K562 (cell line): ENCODE measurements around the gene HCST. TPM values are rescaled to one million over a fixed set of nuclear protein-coding genes. Genes with fewer than 3 reads are reported as not detected.

ENCODE experiments used
- ATAC-seq: fragments of 200-7000 bp; cut with Tn5 transposase; 3 replicates; pipeline ENCODE4 v1.9.1; 2020; ENCODE audit warnings: moderate library complexity
- BruUV-seq: library from RNA; stranded (reverse); fragments of 400-500 nt; replicated peaks from 2 replicates; lab custom pipeline; 2021; lab: Mats Ljungman, UMichigan
- CTCF ChIA-PET: fragments of 300-600 bp; formaldehyde crosslinking; extraction: SDS; loops from one replicate; lab custom pipeline; 2021; ENCODE audit warnings: low intra/inter-chr PET ratio; lab: Yijun Ruan, JAX
- POLR2A ChIA-PET: fragments of 300-600, 350-650 bp; sonication (Branson Sonifier 250); formaldehyde crosslinking; extraction: SDS; loops from one replicate; lab custom pipeline; 2021; ENCODE audit warnings: antibody characterized with exemption, inconsistent platforms; lab: Yijun Ruan, JAX
- DNase-seq, 4 experiments: peaks; one replicate each; pipeline versions ENCODE4 v3.0.0 to v3.0.0-alpha.2; 2011 to 2018; ENCODE audit warnings: low spot score in 3 of 4, mixed read lengths in 3 of 4; ENCODE audit errors: extremely low read depth in 1 of 4
- FAIRE-seq: peaks from 2 replicates; lab custom pipeline; 2011; peaks lifted over from hg19 to GRCh38; lab: Jason Lieb, UNC
- H2AFZ ChIP-seq: 2 replicates; pipeline ENCODE4 v1.6.0; 2011; ENCODE audit warnings: low read depth, low read length, control low read depth, inconsistent platforms
- H3K27ac ChIP-seq: fragments of 200-600 bp; 3 replicates; pipeline ENCODE4 v1.8.0; 2011; ENCODE audit warnings: low read depth, mild to moderate bottlenecking, control low read depth, inconsistent platforms, low read length, moderate library complexity, mixed read lengths; ENCODE audit errors: extremely low read depth
- H3K27me3 ChIP-seq, 2 experiments: fragments of 300-600 bp in 1 of 2; 2 replicates in 1 of 2; 3 replicates in 1 of 2; pipeline versions ENCODE4 v1.6.0 to v1.8.0; 2011; ENCODE audit warnings: inconsistent platforms in 2 of 2, low read length in 2 of 2, mild to moderate bottlenecking in 1 of 2, mixed read lengths in 1 of 2, moderate library complexity in 1 of 2; ENCODE audit not compliant: control insufficient read depth in 2 of 2, insufficient read depth in 2 of 2
- H3K36me3 ChIP-seq: fragments of 300-600 bp; 3 replicates; pipeline ENCODE4 v1.8.0; 2011; ENCODE audit warnings: mild to moderate bottlenecking, low read length, inconsistent platforms; ENCODE audit not compliant: control insufficient read depth, insufficient read depth
- H3K4me1 ChIP-seq, 2 experiments: fragments of 200-600 bp in 1 of 2; replicated peaks in 1 of 2; 2 replicates in 1 of 2; 3 replicates in 1 of 2; pipeline versions ENCODE4 v1.5.1 to v1.8.0; 2011; ENCODE audit warnings: inconsistent platforms in 2 of 2, low read length in 2 of 2, mild to moderate bottlenecking in 1 of 2, mixed read lengths in 1 of 2, moderate library complexity in 1 of 2; ENCODE audit not compliant: control insufficient read depth in 2 of 2, insufficient read depth in 2 of 2
- H3K4me2 ChIP-seq: 2 replicates; pipeline ENCODE4 v1.6.1; 2011; ENCODE audit warnings: low read length, control low read depth, inconsistent platforms, mixed read lengths; ENCODE audit not compliant: insufficient read depth
- H3K4me3 ChIP-seq: fragments of 200-600 bp; sonication (generic), shearing (Covaris generic); 2 replicates; pipeline ENCODE4 v1.5.1; 2016; ENCODE audit warnings: control low read depth, inconsistent platforms
- H3K79me2 ChIP-seq: fragments of 200-600 bp; 3 replicates; pipeline ENCODE4 v1.8.0; 2011; ENCODE audit warnings: low read length, inconsistent platforms; ENCODE audit not compliant: control insufficient read depth, insufficient read depth
- H3K9ac ChIP-seq, 2 experiments: 2 replicates each; pipeline versions ENCODE4 v1.6.0 to v1.6.1; 2011; ENCODE audit warnings: low read depth in 2 of 2, low read length in 2 of 2, control low read depth in 1 of 2, inconsistent platforms in 1 of 2, mild to moderate bottlenecking in 1 of 2, mixed read lengths in 1 of 2; ENCODE audit not compliant: insufficient read depth in 1 of 2
- H3K9me1 ChIP-seq: one replicate; pipeline ENCODE4 v1.6.0; 2011; ENCODE audit warnings: inconsistent platforms, mild to moderate bottlenecking, low read length, moderate library complexity; ENCODE audit not compliant: control insufficient read depth, insufficient read depth
- H3K9me3 ChIP-seq: replicated peaks from 2 replicates; pipeline ENCODE4 v1.5.1; 2011; ENCODE audit warnings: low read depth, low read length, inconsistent platforms; ENCODE audit not compliant: control insufficient read depth, insufficient read depth
- H4K20me1 ChIP-seq: replicated peaks from 2 replicates; pipeline ENCODE4 v1.6.1; 2011; ENCODE audit warnings: low read length, inconsistent platforms, mixed read lengths; ENCODE audit not compliant: control insufficient read depth, insufficient read depth
- CBX8 ChIP-seq: fragments of 200-600 bp; sonication (generic); IDR thresholded peaks from 2 replicates; pipeline ENCODE4 v1.6.1; 2012; ENCODE audit warnings: borderline replicate concordance, mixed run types, low read depth, mild to moderate bottlenecking, moderate library complexity, mixed read lengths, low read length, control low read depth, inconsistent platforms; ENCODE audit not compliant: poor library complexity, severe bottlenecking; ENCODE audit errors: extremely low read depth
- EGR1 ChIP-seq: fragments of 450-650 bp; conservative IDR thresholded peaks from 2 replicates; pipeline ENCODE4 v1.6.1; 2017; ENCODE audit warnings: mild to moderate bottlenecking
- FUS ChIP-seq: fragments of 200-400 bp; formaldehyde crosslinking; optimal IDR thresholded peaks from 2 replicates; pipeline ENCODE3; 2017; ENCODE audit warnings: low read depth, low read length
- ZNF3 ChIP-seq: fragments of 250-450 bp; sonication (Bioruptor Pico); IDR thresholded peaks from 2 replicates; pipeline ENCODE4 v1.5.0; 2021; ENCODE audit warnings: mild to moderate bottlenecking, moderate library complexity
- WGBS: fragments of 100-300 bp; shearing (Covaris generic); methylation state at CpG from one replicate; pipeline ENCODE4 v1.1.6; 2016; ENCODE audit warnings: low coverage, mixed read lengths; ENCODE audit not compliant: insufficient coverage; ENCODE audit errors: missing lambda C conversion rate; 5-methylcytosine and 5-hydroxymethylcytosine counted together
- in situ Hi-C: fragments of 300-500 bp; cut with MboI; formaldehyde crosslinking; loops from 4 replicates; pipeline ENCODE4 v1.15.0; 2018; ENCODE audit warnings: inconsistent platforms, mixed read lengths
- intact Hi-C: fragments of 100-400 bp; cut with micrococcal nuclease; formaldehyde crosslinking; loops from 2 replicates; pipeline ENCODE4 v1.14.2; 2022
- polyA plus RNA-seq, 8 experiments: library from polyadenylated mRNA; depleted of rRNA in 4 of 8; stranded (reverse) in 5 of 8; unstranded in 3 of 8; fragments of >200 nt; fragmentation: Nextera tagmentation in 2 of 8; fragmentation: Illumina TruSeq in 1 of 8; extraction: Ambion mirVana in 2 of 8; extraction: Trizol in 1 of 8; gene quantifications; 2 replicates each; pipeline versions ENCODE4 v1.2.1 to v1.2.3, GENCODE V29; 2011 to 2014; ENCODE audit warnings: inconsistent platforms in 1 of 8, missing spikeins in 1 of 8
- total RNA-seq, 7 experiments: library from RNA; depleted of rRNA in 6 of 7; stranded (reverse); fragments of >200 nt in 6 of 7; fragmentation: Illumina TruSeq in 2 of 7; extraction: Trizol in 2 of 7; gene quantifications; 2 replicates each; pipeline versions ENCODE4 v1.2.1 to v1.2.3, GENCODE V29; 2011 to 2021; ENCODE audit warnings: low replicate concordance in 1 of 7
- TF ChIP-seq, protein P1 (sequence below): IDR thresholded peaks from 3 replicates; pipeline ENCODE4 v1.6.1; 2011; ENCODE audit warnings: borderline replicate concordance, mild to moderate bottlenecking; ENCODE audit not compliant: insufficient read length, insufficient read depth

HCST gene
- total and polyA plus RNA-seq, 9 of the 15 experiments (the other 6 are each of a cell fraction or from before 2014, with no cell fraction given), result 0.29 to 1.9 (median 0.95) TPM; not detected in 2

DNA sequence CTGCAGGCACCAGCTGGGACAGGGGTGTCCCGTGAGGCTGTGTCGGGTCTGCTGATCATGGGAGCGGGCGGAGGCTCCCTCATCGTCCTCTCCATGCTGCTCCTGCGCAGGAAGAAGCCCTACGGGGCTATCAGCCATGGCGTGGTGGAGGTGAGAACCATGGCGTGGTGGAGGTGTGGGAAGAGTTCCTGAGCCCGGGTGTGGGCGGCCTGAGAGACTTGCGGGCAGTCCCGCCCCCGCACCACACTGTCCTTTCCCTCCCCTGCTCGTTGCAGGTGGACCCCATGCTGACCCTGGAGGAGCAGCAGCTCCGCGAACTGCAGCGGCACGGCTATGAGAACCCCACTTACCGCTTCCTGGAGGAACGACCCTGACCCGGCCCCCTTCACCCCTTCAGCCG, 23.3 kb upstream of the HCST start:
- Histone ChIP-seq H3K4me2 (no peak overlapping the region), H3K4me3 (no peak overlapping the region), H3K79me2 (no peaks in the 10 kb centered on the region), H3K27ac (no peak overlapping the region), H4K20me1 (peaks cover 13% of the 10 kb centered on the region; the same call in 1 of the 2 replicates), H2AFZ (no peak overlapping the region), H3K9ac (no peak overlapping the region; a peak in 1 of 4 replicates), H3K4me1 (peaks cover 8 to 18% of the 10 kb centered on the region in 2 experiments; a peak in 4 of 5 replicates), H3K27me3 (peaks cover 13 to 32% of the 10 kb centered on the region in 2 experiments; a peak in 4 of 5 replicates), H3K36me3 (no peaks in the 10 kb centered on the region), H3K9me1 (no peaks in the 10 kb centered on the region), H3K9me3 (no peaks in the 10 kb centered on the region)
- DNase-seq (peak in 1 of 4 experiments; percentile 43), FAIRE-seq (no peak), ATAC-seq (peak; percentile 26; the same call in 2 of the 3 replicates)
- intact Hi-C loops, result no loop called here
- TF ChIP-seq EGR1, result peak; percentile 82
- no peak for TF ChIP-seq ZNF3
- BruUV-seq, result no TSS peak
- in situ Hi-C loops, result no loop called here
- ChIA-PET POLR2A (interaction anchor here (1.1 to 1.4 kb wide), 2 partner anchors 9 to 16 kb away, joined by 5 to 9 read pairs; no protein-coding TSS in a partner anchor), CTCF (no interaction called here)
- WGBS, result 7% methylated on average over 19 of the region's 23 CpGs

DNA sequence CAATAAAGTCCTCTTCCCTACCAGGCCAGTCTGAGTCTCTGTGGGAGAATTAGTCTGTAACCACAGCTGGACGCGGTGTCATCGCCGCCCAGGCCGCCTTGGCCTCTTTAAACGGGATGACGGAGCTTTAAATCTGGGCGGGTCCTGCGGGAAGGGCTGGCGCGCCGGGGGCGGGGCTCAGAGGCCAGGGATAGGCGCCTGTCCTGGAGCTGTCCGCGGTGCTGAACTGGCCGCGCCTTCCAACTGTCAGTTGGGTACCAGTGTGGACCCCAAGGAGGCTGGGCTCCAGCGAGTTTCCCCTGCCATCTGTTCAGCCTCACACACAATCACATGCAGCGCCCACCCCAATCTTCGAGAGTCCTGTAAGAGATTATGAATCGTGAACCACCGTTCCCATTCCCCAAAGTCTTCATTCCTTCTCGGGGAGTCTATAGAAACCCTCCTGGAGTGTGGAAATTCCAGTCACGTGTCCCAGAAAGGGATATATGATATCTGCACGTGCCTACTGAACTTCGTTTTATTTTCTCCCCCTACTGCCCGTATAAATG, 22.5 kb upstream of the HCST start:
- Histone ChIP-seq H3K4me1 (peaks cover 8 to 12% of the 10 kb centered on the region in 2 experiments; a peak in 4 of 5 replicates), H3K9ac (no peak overlapping the region), H3K9me1 (no peaks in the 10 kb centered on the region), H2AFZ (no peak overlapping the region), H4K20me1 (peaks cover 13% of the 10 kb centered on the region; the same call in 1 of the 2 replicates), H3K79me2 (no peaks in the 10 kb centered on the region), H3K36me3 (no peaks in the 10 kb centered on the region), H3K4me2 (no peak overlapping the region), H3K27me3 (peaks cover 13 to 27% of the 10 kb centered on the region in 2 experiments; a peak in 4 of 5 replicates), H3K27ac (no peak overlapping the region), H3K9me3 (no peaks in the 10 kb centered on the region), H3K4me3 (no peak overlapping the region)
- peak; percentile 91 to 96 (median 94) for DNase-seq
- no TSS peak for BruUV-seq
- in situ Hi-C loops, result no loop called here
- ChIA-PET POLR2A (interaction anchor here (0.8 to 1.4 kb wide), 4 partner anchors 10 to 1664 kb away, joined by 3 to 9 read pairs (median 4); no protein-coding TSS in a partner anchor), CTCF (no interaction called here)
- WGBS, result under 1% methylated on average over 28 of the region's 28 CpGs
- peak; percentile 95 for FAIRE-seq
- intact Hi-C loops, result no loop called here
- peak; percentile 100 for ATAC-seq
- TF ChIP-seq FUS, result no peak
- TF ChIP-seq, protein P1, sequence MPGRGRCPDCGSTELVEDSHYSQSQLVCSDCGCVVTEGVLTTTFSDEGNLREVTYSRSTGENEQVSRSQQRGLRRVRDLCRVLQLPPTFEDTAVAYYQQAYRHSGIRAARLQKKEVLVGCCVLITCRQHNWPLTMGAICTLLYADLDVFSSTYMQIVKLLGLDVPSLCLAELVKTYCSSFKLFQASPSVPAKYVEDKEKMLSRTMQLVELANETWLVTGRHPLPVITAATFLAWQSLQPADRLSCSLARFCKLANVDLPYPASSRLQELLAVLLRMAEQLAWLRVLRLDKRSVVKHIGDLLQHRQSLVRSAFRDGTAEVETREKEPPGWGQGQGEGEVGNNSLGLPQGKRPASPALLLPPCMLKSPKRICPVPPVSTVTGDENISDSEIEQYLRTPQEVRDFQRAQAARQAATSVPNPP, result no peak
- TF ChIP-seq CBX8, result no peak
